GM18517 (cell line): ENCODE data around the gene UCHL1.
"Not testable (repeated sequence)": the region's sequence is repeated elsewhere in the genome, so short reads cannot be mapped to it uniquely, and the experiment has no call there.

Experiments
- ATAC-seq: cut with Tn5 transposase; IDR thresholded peaks from one replicate; pipeline ENCODE4 v1.9.1; 2021; ENCODE audit warnings: mild to moderate bottlenecking, moderate library complexity; ENCODE audit not compliant: unreplicated experiment

The UCHL1 gene

GRCh38 chr4:41287852-41288251 is 31.1 kb downstream of the UCHL1 start:
- ATAC-seq, result no peak

GRCh38 chr4:41288254-41288653 is 31.5 kb downstream of the UCHL1 start:
- no peak for ATAC-seq

DNA sequence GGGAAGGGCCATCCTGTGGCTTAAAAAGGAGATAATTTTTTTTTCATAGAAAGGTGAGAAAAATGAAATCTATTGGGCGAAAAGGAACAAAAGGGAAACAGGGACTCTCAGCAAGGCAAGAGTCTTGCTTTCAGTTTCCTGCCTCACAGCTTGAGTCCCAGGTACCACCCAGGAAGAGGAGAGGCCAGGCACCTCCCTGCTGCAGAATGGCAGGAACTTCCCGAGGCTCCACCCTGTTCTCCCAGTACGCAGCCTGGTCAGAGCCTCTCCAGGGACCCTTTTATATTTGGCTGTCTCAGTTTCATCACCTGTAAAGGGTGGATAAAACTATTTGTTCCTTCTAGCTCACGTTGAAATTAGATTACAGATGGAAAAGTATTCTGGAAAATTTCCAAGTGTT is 33.8 kb downstream of the UCHL1 start:
- no peak for ATAC-seq

GRCh38 chr4:41294445-41295062 is 37.8 kb downstream of the UCHL1 start:
- no peak for ATAC-seq

DNA sequence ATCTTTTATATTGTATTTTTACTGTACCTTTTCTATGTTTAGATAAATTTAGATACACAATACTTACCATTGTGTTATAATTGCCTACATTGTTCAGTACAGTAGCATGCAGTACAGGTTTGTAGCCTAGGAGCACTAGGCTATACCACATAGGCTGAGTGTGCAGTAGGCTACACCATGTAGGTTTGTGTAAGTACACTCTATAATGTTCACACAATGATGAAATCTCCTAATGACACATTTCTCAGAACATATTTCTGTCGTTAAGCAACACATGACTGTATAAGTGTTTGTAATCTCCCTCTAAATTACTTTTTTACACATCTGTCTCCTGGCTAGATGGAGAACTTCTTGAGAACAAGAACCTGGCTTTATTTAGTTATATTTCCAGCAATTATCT is 40.3 kb downstream of the UCHL1 start:
- ATAC-seq, result no peak

DNA sequence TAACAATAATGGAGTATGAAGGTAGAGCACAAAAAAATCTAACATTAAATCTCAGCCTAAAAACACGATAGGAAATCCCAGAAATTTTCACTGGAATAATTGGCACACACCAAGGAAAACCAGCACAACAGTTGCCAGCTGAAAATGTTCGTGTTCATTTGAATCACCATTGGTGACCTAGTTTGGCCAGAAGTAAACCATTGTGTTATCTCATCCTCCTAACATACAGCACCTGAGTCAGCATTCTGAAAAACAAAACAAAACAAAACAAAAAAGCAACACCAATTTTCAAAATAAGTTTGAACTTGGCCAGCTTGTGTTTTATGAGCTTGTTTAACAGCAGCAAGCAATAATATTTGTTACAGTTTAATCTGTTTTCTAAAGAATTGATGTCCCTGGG is 41.1 kb downstream of the UCHL1 start:
- no peak for ATAC-seq

GRCh38 chr4:41299486-41299885 is 42.8 kb downstream of the UCHL1 start:
- ATAC-seq, result no peak

DNA sequence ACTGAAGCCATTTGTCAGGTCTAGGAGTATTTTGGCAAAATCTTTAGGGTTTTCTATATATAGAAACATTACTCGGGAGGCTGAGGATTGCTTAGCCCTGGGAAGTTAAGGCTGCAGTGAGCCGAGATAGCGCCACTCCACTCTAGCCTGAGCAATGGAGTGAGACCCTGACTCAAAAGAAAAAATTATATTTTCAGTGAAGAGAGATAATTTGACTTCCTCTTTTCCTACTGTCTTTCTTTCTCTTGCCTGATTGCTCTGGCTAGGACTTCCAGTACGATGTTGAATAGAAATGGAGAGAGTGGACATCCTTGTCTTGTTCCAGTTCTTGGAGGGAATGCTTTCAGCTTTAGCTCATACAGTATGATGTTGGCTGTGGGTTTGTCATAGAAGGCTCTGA is 44.4 kb downstream of the UCHL1 start:
- ATAC-seq, result no peak

DNA sequence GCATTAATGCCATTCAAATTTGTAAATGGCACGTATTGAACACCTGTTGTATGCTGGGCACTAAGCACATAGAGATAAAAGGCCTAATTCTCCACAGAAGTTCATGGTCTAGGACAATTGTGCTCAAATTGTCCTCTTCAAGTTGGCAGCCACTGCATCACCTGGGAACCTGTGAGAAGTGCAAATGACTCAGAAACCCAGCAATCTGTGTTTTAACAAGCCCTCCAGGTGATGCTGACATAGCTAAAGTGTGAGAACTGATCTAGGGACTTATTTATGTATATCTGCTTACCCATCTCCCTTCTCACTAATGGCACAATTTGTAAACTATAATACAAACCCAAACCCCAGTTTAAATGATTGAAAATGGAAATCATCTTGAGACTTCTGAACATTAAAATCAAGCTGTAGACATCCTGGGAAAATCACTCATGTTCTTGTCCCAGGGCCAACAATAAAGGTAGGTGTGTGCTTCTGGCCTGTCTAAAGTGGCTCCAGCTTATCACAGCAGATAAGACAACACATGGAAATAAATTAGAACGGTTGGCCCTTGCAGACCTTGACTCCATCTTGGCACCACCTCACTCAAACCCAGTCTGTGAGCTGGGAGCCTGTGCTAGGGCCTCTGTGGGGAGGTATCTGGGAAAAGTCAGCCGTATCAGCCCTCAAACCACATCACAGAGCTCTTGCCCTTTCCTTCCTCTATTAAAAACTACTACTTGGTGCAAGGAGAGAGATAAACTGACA is 46.8 kb downstream of the UCHL1 start:
- no peak for ATAC-seq

DNA sequence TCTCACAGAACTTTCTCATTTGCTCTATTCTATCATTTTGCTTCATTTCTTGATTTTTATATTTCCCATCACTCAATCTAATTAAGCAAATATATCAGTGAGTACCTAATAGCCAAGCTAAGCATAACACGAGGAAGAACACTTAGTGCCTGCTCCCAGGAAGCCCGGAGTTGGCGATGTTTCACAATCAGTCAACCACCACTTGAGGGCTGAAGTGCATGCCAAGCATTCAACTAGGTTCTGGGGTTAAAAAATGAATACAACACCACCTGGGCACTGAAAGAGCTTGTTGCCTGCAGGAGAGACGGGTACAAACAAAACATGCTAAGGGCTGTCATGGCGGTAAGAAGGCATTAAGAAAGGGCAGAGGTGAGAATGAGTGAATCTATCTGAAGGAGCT is 47.5 kb downstream of the UCHL1 start:
- ATAC-seq, result no peak

DNA sequence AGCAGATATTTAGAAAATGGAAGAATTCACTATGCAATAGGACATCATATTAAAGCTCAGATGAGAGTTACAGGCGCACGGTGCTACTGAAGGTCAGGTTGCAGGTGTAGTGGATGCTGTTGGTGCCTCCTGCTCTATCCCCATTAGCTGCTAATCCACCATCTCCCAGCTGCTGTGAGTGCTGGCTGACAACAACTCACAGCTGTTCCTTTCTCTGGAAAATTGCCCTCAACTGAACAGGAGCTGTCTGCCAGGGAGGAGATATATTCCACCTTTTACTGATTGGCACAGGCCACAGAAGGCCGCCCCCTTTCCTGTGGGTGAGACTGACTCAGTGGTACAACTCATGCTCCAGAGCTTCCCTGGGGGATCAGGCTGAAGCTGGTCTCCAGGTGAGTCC is 48.7 kb downstream of the UCHL1 start:
- no peak for ATAC-seq

GRCh38 chr4:41307638-41308037 is 50.9 kb downstream of the UCHL1 start:
- ATAC-seq, result no peak

- ATAC-seq, result no peak
These were observed 51.7 kb downstream of the UCHL1 start for GRCh38 chr4:41308398-41308797.

DNA sequence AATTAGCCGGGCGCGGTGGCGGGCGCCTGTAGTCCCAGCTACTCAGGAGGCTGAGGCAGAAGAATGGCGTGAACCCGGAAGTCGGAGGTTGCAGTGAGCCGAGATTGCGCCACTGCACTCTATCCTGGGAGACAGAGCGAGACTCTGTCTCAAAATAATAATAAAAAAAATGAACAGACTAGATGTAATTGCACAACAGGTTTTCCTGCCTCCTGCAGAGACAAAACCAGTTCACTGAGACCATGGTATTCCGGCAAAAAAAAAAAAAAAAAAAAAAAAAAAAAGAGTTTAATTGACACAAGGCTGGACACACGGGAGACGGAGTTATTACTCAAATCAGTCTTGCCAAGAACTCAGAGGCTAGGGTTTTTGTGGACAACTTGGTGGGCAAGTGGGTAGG is 58.7 kb downstream of the UCHL1 start:
- ATAC-seq, result not testable (repeated sequence)

DNA sequence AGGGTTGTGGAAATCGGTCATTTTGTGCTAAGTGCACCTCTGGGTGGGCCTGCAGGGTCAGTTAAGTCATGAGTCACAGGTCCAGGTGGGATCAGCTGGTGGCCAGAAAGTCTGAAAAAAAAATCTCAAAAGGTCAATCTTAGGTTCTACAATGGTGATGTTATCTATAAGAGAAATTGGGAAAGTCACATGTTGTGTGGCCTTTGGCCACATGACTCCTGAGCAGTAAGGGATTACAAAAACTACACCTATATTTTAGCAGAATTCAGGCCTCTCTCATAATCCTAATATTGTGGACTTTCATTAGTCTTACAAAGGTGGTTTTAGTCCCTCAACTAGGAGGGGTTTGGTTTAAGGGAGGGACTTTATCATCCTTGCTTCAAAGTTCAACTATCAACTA is 59.1 kb downstream of the UCHL1 start:
- ATAC-seq, result no peak
